SHP77 (cell line): ENCODE data around the gene LPO.

Experiments
- DNase-seq, 2 experiments: peaks; one replicate each; lab custom pipeline; 2025; lab: John Stamatoyannopoulos, UW

Gene LPO

DNA sequence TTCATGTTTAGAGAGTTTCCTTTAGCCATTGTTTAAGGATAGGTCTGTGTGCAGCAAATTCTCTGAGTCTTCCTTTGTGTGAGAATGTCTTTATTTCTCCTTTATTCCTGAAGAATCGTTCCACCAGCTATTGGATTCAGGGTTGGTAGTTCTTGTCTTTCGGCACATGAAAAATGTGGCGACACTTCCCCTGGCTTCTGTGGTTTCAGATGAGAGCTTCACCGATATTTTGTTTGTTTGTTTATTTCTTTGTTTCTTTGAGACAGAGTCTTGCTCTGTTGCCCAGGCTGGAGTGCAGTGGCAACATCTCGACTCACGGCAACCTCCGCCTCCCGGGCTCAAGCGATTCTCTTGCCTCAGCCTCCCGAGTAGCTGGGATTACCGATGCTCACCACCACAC, 23.8 kb downstream of the LPO start:
- DNase-seq: no peak

DNA sequence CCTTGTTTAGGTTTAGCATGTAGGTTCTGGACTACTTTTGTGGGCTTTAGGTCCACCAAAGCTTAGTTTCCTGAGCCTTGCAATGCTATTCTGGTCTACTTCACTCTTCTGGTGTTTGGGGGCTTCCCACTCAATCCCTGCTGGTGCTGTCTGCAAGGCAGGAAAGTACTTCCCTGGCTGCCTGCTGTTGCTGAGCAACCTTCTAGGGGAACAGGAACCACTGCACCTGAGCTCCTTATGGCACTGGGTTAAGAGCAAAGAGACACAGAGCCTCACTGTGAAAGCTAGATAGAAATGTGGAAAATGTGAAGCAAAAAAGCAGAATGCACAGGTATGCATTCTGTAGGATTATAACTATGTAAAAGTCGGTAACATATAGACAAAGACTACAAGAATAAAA, 25.4 kb downstream of the LPO start:
- no peak for DNase-seq

DNA sequence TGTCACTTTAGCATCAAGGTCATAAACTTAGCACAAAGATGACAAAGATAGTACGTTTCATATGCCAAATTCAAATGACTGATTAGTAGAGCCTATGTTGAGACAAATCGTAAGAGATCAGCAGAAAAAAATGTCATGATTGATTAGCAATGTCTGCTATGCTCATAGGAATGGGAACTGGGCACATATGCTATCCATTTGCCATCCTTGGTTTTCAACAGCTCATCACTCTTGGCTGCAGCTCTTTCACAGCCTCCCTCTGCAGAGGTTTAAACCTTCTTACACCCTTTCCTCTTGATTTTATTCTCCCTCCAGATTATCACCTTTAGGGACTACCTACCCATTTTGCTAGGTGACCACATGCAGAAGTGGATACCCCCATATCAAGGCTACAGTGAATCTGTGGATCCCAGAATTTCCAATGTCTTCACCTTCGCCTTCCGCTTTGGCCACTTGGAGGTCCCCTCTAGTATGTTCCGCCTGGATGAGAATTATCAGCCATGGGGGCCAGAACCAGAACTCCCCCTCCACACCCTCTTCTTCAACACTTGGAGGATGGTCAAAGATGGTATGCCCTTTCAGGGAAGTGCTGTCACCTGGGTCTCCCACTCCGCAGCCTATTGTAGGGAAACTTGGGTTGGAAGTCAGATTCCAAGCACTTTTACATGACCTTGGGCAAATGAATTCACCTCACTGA, 26.2 kb downstream of the LPO start:
- DNase-seq: no peak

DNA sequence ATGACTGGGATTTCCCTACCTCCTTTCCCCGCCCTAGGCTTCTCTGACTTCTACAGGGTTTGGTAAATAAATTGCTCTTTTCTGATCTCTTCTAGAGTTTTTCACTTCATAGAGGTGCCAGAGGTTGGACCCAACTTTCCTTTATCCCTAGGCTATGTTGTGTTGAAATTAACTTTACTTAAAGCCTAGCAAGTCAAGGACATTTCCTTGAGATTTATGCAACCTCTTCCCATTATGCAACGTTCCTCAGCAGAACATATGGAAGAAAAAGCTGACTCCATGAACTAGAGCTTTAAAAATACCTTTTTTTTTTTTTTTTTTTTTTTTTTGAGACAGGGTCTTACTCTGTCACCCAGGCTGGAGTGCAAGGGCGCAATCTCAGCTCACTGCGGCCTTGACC, 26.9 kb downstream of the LPO start:
- no peak for DNase-seq

DNA sequence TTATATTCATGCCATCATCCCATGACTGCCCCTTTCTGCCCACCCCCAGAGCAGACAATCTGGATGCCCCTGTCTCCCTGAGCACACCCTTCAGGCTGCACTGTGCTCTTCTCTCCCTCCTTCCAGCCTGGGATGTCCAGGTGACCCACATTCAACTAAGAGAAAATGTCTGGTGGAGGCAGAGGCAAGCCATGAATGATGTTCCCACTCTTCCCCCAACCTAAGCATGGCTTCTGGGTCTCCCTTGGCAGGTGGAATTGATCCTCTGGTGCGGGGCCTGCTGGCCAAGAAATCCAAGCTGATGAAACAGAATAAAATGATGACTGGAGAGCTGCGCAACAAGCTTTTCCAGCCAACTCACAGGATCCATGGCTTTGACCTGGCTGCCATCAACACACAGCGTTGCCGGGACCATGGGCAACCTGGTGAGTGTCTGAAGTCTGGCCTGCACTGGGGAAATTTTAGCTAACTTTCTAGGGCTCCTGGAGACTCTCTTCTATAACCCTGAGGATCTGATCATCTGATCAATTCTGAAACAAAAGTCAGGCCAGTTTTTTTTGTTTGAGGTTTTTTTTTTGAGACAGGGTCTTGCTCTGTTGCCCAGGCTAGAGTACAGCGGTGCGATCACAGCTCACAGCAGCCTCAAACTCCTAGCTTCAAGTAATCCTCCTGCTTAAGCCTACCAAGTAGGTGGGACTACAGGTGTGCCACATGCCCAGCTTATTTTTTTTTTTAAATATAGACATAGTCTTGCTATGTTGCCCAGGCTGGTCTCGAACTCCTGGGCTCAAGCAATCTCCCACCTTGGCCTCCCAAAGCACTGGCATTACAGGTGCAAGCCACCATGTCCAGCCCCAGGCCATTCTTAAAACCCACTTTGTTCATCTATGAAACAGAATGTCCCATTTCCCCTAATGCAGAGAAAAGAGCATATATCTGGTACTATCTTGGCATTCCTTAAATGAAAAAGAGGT, 27.8 kb downstream of the LPO start:
- DNase-seq: no peak

DNA sequence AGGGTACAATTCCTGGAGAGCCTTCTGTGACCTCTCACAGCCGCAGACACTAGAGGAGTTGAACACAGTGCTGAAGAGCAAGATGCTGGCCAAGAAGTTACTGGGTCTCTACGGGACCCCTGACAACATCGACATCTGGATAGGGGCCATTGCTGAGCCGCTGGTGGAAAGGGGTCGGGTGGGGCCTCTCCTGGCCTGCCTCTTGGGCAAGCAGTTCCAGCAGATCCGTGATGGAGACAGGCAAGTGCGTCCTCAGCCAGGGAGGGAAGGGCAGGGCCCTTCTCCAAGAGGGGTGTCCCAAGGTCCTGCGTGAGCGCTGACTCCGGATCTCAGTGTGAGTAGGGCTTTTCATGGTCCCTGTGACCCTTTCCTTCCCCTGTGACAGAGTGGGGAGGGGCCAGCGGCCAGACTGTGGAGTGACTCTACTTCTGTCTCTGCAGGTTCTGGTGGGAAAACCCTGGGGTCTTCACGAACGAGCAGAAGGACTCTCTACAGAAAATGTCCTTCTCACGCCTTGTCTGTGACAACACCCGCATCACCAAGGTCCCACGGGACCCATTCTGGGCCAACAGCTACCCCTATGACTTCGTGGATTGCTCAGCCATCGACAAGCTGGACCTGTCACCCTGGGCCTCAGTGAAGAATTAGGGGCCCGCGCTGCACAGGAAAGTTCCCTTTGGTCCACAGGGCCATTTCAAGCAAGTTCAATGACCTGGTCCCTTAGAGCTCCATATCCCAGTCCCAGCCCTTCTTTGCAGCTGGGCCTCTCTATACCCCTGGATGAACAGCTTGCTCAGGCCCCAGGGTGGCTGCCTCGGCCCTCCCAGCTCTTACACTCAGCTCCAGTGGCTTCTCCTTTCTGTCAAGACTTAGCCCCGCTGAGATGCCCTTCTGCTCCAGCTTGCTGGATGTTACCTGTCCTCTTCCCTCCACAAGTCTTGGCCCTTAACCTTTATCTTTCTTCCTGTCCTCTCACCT, 29.3 kb downstream of the LPO start:
- DNase-seq: no peak

DNA sequence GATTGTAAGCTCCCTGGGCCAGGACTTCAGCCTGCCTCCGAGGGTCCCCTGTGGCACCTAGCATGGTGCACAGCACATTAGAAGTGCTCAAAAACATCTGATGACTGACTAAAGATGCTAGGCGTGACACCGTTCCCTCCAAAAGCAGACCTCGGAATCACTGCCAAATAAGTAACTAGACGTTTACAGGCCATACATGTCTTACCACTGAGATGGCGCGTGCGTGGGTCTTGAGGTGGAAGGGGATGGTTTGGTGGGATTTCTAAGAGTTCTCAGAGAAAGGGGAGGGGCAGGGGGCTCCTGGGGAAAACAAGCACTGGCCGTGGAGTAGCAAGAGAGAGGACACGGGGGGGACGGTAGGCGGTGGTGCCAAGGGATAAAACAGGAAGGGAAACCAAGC, 29.9 kb downstream of the LPO start:
- DNase-seq: no peak

DNA sequence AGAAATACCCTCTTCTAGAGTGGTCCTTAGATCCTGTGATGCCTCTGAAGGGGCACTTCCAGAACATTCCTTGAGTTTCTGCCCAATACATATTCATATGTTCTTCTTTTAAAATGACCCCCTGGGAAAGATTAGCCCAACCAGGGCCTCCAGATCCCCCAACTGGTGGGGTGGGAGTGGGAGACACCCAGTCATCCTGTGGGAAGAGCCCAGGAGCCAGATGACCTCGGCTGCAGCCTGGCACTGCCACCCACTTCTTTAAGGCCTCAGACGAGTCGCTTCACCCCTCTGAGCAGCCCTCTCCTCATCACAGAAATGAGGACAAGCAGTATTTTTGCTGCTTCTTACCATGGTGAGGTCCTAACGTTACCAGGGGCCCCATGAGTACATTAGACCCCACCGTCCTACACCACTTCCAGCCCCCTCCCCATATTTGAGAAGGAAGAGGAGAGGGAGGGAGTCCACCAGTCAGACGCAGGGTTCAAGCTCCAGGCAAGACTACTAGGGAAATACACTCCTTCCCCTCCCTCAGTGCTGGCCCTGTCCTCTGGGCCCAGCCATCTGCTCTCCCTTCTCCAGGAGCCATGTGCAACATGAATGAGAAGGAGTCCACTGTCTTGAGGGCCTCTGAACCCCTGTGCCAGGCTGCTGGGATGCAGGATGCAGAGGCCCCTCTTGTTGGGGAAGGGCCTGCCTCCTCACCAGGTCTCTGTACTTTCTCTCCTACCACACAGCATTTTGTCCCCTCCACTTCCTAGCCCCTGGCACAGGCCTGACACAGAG, 30.6 kb downstream of the LPO start:
- no peak for DNase-seq

DNA sequence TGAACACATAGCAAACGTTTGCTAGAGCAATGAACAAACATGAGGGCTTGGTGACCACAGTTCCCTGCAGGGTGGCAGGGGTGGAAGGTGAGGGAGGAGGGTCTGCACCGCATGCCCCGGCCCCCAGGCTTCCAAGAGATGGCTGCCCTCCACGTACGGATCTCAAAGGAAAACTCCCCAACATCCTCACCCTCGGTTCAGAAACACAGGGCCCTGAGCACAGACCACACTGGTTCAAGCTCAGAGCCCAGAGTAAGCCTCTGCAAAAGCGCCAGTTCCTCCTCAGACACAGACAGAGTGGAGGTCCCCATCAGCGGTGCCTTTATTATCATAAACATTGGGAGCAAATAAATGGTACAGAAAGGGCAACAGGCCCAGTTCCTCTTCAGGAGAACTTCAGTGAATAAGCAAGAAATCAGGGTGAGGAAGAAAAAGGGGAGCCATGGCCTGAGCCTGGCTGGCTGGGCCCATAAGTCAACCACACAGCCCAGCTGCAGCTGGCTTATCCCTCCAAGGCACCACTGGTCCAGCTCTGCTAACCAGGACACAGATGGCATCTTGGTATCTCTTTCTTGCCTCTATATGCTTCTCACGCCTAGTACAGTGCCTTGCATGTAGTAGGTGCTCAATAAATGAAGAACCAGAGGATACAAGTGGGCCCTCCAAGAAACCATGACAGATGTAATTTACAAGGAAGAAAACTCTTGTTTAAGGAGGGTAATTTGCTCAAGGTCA, 31.3 kb downstream of the LPO start:
- no peak for DNase-seq

DNA sequence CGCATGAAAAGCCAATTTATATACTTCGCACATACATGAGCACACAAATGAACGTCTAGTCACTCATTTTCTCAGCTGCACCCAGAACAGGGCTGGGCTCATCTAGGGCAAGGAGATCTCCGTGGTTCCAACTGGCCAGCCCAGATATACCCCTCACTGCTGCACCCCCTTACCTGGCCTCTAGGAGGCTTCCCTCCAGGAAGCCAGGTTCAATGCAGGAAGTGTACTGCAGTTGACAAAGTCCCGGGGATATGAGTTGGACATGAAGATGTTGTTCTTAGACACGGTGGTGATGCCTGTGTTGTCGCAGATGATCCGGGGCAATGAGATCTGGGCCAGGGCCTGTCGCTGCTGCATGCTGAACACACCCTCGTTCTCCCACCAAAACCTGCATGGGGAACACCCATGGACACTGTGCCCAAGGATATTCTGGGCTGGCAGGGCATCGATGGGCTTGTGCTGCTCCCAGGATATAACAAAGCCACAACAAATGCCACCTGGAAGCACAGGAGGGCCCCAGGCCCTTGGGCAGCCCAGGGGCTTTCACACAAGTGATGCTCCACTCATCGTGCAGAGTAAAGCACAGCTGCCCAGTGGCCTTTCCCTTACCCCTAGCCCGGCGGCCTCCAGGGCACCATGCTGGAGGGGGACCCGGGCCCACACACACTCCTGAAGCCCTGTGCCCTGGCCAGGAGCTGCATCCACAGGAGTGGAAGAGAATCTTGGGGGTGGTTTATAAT, 32.3 kb downstream of the LPO start:
- no peak for DNase-seq

DNA sequence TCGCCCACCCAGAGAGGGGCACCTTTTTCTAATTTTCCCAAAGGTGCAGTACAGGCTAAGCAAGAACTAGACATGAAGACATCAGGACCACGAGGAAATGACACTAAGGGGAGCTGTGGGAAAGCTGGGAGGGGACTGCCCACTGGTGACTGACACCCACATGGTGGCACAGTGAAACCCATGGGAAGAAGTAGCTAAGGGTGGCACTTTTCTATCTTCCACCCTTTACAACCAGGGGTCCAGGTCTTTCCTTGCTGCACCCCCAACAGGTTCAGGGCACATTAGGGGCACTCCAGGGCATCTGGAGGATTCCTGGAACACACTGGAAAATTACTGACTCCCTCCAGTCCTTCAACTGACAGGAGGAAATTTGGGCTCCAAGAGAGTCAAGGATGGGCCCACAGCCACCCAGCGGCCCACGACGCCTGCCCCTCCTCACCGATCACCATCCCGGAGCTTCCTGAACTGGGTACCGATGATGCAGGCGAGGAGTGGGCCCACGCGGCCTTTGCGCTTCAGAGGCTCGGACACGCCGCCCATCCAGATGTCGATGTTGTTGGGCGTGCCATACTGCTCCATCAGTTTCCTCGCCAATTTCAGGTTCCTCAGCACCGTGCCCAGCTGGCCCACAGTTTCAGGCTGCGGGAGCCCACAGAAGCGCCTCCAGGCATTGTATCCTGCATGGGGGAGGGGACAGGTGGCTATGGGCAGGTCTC, 33.0 kb downstream of the LPO start:
- no peak for DNase-seq

DNA sequence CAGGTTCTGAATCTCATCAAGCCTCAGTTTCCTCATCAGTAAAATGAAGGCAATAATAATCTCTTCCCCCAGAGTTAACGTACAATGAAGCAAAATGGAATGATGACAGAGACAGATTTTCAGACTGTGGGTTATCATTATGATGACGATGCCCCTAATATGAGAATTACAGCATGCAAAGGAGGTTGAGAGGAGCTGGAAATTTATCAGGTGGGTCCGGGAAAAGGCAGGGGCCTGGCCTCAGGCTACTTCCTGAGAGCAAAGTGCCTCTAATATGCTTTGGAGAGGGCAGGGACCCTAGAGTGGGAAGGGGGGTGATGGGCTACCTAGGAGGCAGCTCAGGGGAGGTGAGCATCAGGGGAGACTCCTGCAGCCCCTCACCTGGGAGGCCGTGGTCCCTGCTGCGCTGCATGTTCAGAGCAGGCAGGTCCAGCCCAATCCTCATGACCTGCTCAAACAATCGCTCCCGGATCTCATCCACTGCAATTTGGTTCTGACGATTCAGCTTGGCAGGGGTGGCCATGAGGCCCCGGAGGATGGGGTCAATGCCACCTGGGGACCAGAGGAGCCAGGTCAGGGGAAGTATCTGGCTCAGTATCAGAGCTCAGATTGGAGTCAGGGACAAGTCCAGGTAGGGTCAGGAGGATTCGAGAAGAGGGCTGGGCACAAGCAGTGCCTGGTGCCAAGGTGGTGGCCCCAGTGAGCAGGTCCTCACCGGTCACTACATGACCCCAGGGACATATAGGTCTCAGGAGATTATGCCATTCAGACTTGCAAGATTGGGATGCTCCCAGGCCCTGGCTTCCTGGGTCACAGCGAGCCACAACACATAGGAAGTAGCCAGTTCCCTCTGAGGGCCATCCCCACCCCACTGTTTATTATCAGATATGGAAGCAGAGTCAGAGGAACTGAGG, 34.2 kb downstream of the LPO start:
- DNase-seq: no peak

DNA sequence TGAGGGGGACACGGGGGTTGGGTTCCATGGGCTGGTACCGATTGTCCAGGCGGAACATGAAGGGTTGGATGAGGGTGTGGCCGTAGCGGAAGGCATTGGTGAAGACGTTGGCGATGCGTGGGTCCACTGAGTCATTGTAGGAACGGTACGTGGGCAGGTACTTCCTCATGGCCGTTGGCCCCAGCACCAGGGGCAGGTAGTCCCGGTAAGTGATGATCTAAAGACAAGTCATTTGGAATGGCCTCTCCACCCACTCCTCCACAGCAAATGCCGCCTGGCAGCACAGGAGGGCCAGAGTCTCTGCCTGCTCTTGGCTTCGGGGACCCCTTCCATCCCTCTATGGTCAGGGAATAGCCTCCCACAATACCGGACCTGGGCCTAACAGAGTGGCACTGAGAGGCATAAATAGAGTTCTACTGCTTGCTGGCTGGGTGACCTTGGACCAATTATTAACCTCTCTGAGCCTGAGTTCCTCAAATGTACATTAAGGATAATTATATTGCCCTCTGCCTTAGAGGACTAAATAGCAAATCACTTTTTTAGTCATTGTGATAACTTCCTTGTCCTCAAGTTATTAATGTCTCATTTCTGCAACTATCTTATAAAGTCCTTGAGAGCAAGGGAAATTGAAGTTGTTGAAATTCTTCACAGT, 35.2 kb downstream of the LPO start:
- DNase-seq: no peak

DNA sequence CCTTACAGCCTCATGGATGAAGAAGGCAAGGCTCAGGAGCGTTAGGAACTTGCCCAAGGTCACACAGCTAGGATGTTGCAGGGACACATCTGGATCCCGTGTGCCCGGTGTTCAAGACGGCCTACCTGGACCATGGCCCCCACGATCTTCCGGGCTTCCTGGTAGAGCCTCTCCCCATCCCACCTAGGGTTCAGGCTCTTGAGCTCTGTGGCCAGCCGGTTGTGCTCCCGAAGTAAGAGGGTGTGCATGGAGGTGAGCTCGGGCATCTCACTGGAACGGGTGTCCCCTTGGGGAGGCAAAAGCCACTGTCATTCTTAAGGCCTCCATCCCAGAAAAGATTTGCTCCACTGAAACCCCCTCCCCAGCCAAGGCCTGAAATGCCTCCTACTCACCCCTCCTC, 37.0 kb downstream of the LPO start:
- DNase-seq: no peak

DNA sequence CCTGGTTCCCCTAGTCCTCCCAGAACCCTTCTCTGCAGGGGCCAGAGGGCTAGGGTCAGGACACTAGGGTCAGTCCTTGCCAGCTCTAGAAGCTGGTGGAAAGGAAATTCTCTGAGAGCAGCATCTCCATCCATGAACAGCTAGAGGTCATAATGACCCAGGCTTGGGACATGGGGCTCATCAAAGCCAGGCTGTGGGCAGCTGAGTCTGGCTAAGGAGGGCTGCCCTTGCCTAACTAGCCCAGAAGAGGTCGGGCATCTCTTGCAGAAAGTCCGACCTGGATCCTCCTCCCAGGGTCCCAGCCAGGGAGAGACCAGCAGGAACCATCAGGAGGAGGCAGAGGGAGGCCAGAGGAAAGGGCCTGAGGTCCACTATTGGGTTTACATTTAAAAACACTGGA, 38.0 kb downstream of the LPO start:
- DNase-seq: no peak

DNA sequence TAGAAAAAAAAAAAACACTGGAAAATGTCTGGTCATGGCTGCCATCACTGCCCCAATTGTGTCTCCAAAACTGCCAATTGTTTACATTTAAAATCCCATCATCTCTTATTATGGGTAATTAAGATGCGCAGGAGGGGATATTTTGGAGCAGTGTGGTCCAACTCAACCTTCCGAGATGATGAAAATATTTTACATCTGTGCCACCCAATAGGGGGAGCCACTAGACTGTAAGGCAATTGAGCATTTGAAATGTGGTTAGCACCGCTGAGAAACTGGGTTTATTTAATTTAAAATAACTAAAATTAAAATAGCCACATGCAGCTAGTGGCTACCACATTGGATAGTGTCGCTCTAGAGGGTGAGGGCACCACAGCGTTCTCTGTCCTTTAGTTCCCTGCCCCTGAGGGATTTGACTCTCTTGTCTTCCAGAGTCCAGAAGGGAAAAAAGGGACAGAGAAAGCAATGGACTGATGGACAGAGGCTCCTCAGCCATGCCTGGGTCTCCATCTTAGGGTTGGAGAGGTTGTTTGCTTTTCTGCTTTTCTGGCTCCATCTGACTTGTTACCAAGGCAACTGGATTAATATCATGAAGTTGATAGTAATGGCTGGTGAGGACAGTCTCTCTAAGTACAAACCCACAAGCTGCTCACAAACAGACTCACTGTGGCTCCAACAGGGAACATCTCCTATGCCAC, 38.9 kb downstream of the LPO start:
- no peak for DNase-seq
